Activated T-cell treated with anti-CD3 and anti-CD28 coated beads, Interleukin-2, amount 50 U/mL, for 72 hours (primary cell): Measurements from ENCODE around the gene SORCS3. TPM values are rescaled to one million over a fixed set of nuclear protein-coding genes. Genes with fewer than 3 reads are reported as not detected.
A peak's percentile ranks its signal among the peaks of the same experiment; 100 is the strongest.

Experiments
- ATAC-seq, 2 donors: fragments of 150-1000 bp; cut with Tn5 transposase; replicated peaks in 1 of 2; 2 replicates each; pipeline ENCODE4 v1.10.0; 2021; ENCODE audit warnings: moderate library complexity in 2 of 2, mild to moderate bottlenecking in 1 of 2
- DNase-seq, 2 donors: peaks; one replicate each; pipeline ENCODE4 v3.0.0; 2021 to 2022; ENCODE audit warnings: mixed read lengths in 1 of 2
- H3K27ac Mint-ChIP-seq: one replicate; pipeline ENCODE4 v1.8.0; 2022; ENCODE audit warnings: mild to moderate bottlenecking, moderate library complexity, mixed read lengths
- H3K27me3 Mint-ChIP-seq: one replicate; pipeline ENCODE4 v1.8.0; 2022; ENCODE audit warnings: low read depth, mixed read lengths
- H3K36me3 Mint-ChIP-seq, 2 donors: one replicate each; pipeline ENCODE4 v1.8.0; 2022; ENCODE audit warnings: mixed read lengths in 2 of 2, mild to moderate bottlenecking in 1 of 2; ENCODE audit not compliant: insufficient read depth in 2 of 2
- H3K4me1 Mint-ChIP-seq: one replicate; pipeline ENCODE4 v1.8.0; 2022; ENCODE audit warnings: low read depth, mixed read lengths
- H3K4me3 Mint-ChIP-seq, 2 donors: one replicate each; pipeline ENCODE4 v1.8.0; 2022; ENCODE audit warnings: mild to moderate bottlenecking in 2 of 2, mixed read lengths in 2 of 2, moderate library complexity in 2 of 2
- H3K9me3 Mint-ChIP-seq, 2 donors: one replicate each; pipeline ENCODE4 v1.8.0; 2022; ENCODE audit warnings: mixed read lengths in 2 of 2
- total RNA-seq, 2 donors: library from RNA; stranded (reverse); gene quantifications; one replicate each; pipeline ENCODE4 v1.2.3, GENCODE V29; 2022

Gene SORCS3
- total RNA-seq, 2 donors from 2014 or later: not detected

- no peaks in the 10 kb centered on the region for H3K36me3 Mint-ChIP-seq
- H3K27me3 Mint-ChIP-seq: no peaks in the 10 kb centered on the region
- H3K4me1 Mint-ChIP-seq: no peaks in the 10 kb centered on the region
- ATAC-seq: peak in 1 of 2 donors; percentile 33
- DNase-seq: peak; percentile 15 to 32
- H3K27ac Mint-ChIP-seq: no peak overlapping the region
- H3K4me3 Mint-ChIP-seq: no peak overlapping the region
- peaks cover 0 to 4% of the 10 kb centered on the region in 2 donors for H3K9me3 Mint-ChIP-seq
Measured at GRCh38 chr10:105063796-105064195, 422.7 kb downstream of the SORCS3 start.

- no peak for DNase-seq
- Mint-ChIP-seq H3K4me1 (no peaks in the 10 kb centered on the region), H3K27me3 (no peaks in the 10 kb centered on the region), H3K27ac (no peak overlapping the region), H3K4me3 (no peak overlapping the region), H3K36me3 (no peaks in the 10 kb centered on the region), H3K9me3 (peaks cover 0 to 1% of the 10 kb centered on the region in 2 donors)
- no peak for ATAC-seq
Measured at GRCh38 chr10:105068497-105068896, 427.4 kb downstream of the SORCS3 start.

- DNase-seq: no peak
- H3K4me3 Mint-ChIP-seq: no peak overlapping the region
- H3K4me1 Mint-ChIP-seq: no peaks in the 10 kb centered on the region
- ATAC-seq: no peak
- H3K36me3 Mint-ChIP-seq: no peaks in the 10 kb centered on the region
- no peaks in the 10 kb centered on the region for H3K27me3 Mint-ChIP-seq
- H3K27ac Mint-ChIP-seq: peak overlapping the region; percentile 29
- H3K9me3 Mint-ChIP-seq: peaks cover 0 to 1% of the 10 kb centered on the region in 2 donors
Measured at GRCh38 chr10:105070249-105070648, 429.2 kb downstream of the SORCS3 start.

- DNase-seq: no peak
- Mint-ChIP-seq H3K9me3 (peaks cover 0 to 1% of the 10 kb centered on the region in 2 donors), H3K27me3 (no peaks in the 10 kb centered on the region), H3K36me3 (no peaks in the 10 kb centered on the region), H3K27ac (no peak overlapping the region), H3K4me3 (no peak overlapping the region), H3K4me1 (no peaks in the 10 kb centered on the region)
- no peak for ATAC-seq
Measured at GRCh38 chr10:105070952-105071351, 429.9 kb downstream of the SORCS3 start.

- ATAC-seq: no peak
- Mint-ChIP-seq H3K36me3 (no peaks in the 10 kb centered on the region), H3K4me3 (no peak overlapping the region), H3K27me3 (no peaks in the 10 kb centered on the region), H3K4me1 (no peaks in the 10 kb centered on the region), H3K9me3 (peaks cover 0 to 1% of the 10 kb centered on the region in 2 donors), H3K27ac (no peak overlapping the region)
- no peak for DNase-seq
Measured at GRCh38 chr10:105071980-105072379, 430.9 kb downstream of the SORCS3 start.

GRCh38 chr10:105073999-105074398, 432.9 kb downstream of the SORCS3 start:
- Mint-ChIP-seq H3K4me1 (no peaks in the 10 kb centered on the region), H3K4me3 (no peak overlapping the region), H3K27me3 (no peaks in the 10 kb centered on the region), H3K36me3 (no peaks in the 10 kb centered on the region), H3K9me3 (peaks cover 0 to 1% of the 10 kb centered on the region in 2 donors), H3K27ac (no peak overlapping the region)
- DNase-seq: no peak
- no peak for ATAC-seq

GRCh38 chr10:105075031-105075430, 433.9 kb downstream of the SORCS3 start:
- no peaks in the 10 kb centered on the region for H3K27me3 Mint-ChIP-seq
- H3K4me3 Mint-ChIP-seq: no peak overlapping the region
- no peaks in the 10 kb centered on the region for H3K36me3 Mint-ChIP-seq
- H3K4me1 Mint-ChIP-seq: no peaks in the 10 kb centered on the region
- H3K9me3 Mint-ChIP-seq: peaks cover 0 to under 1% of the 10 kb centered on the region in 2 donors
- ATAC-seq (no peak), DNase-seq (no peak)
- H3K27ac Mint-ChIP-seq: no peak overlapping the region

- ATAC-seq (no peak), DNase-seq (no peak)
- no peaks in the 10 kb centered on the region for H3K36me3 Mint-ChIP-seq
- no peak overlapping the region for H3K27ac Mint-ChIP-seq
- H3K4me1 Mint-ChIP-seq: no peaks in the 10 kb centered on the region
- no peaks in the 10 kb centered on the region for H3K9me3 Mint-ChIP-seq
- no peaks in the 10 kb centered on the region for H3K27me3 Mint-ChIP-seq
- H3K4me3 Mint-ChIP-seq: no peak overlapping the region
Measured at GRCh38 chr10:105085980-105086379, 444.9 kb downstream of the SORCS3 start.

GRCh38 chr10:105094048-105094447, 453.0 kb downstream of the SORCS3 start:
- H3K27ac Mint-ChIP-seq: no peak overlapping the region
- DNase-seq: no peak
- H3K9me3 Mint-ChIP-seq: no peaks in the 10 kb centered on the region
- no peaks in the 10 kb centered on the region for H3K36me3 Mint-ChIP-seq
- H3K27me3 Mint-ChIP-seq: no peaks in the 10 kb centered on the region
- H3K4me1 Mint-ChIP-seq: no peaks in the 10 kb centered on the region
- no peak for ATAC-seq
- no peak overlapping the region for H3K4me3 Mint-ChIP-seq

GRCh38 chr10:105096316-105096715, 455.2 kb downstream of the SORCS3 start:
- H3K36me3 Mint-ChIP-seq: no peaks in the 10 kb centered on the region
- no peaks in the 10 kb centered on the region for H3K27me3 Mint-ChIP-seq
- no peaks in the 10 kb centered on the region for H3K4me1 Mint-ChIP-seq
- H3K9me3 Mint-ChIP-seq: no peaks in the 10 kb centered on the region
- H3K27ac Mint-ChIP-seq: no peak overlapping the region
- DNase-seq (no peak), ATAC-seq (no peak)
- H3K4me3 Mint-ChIP-seq: no peak overlapping the region

GRCh38 chr10:105102977-105103376, 461.9 kb downstream of the SORCS3 start:
- Mint-ChIP-seq H3K9me3 (peaks cover 0 to 4% of the 10 kb centered on the region in 2 donors), H3K27ac (no peak overlapping the region), H3K36me3 (no peaks in the 10 kb centered on the region), H3K27me3 (no peaks in the 10 kb centered on the region), H3K4me1 (no peaks in the 10 kb centered on the region), H3K4me3 (no peak overlapping the region)
- ATAC-seq: no peak
- no peak for DNase-seq

GRCh38 chr10:105104297-105104696, 463.2 kb downstream of the SORCS3 start:
- no peak for DNase-seq
- Mint-ChIP-seq H3K9me3 (peaks cover 0 to 5% of the 10 kb centered on the region in 2 donors), H3K4me1 (no peaks in the 10 kb centered on the region), H3K36me3 (no peaks in the 10 kb centered on the region), H3K27ac (no peak overlapping the region), H3K4me3 (no peak overlapping the region), H3K27me3 (no peaks in the 10 kb centered on the region)
- ATAC-seq: no peak

- H3K4me3 Mint-ChIP-seq: no peak overlapping the region
- peaks cover 0 to 5% of the 10 kb centered on the region in 2 donors for H3K9me3 Mint-ChIP-seq
- no peaks in the 10 kb centered on the region for H3K4me1 Mint-ChIP-seq
- no peaks in the 10 kb centered on the region for H3K36me3 Mint-ChIP-seq
- no peaks in the 10 kb centered on the region for H3K27me3 Mint-ChIP-seq
- DNase-seq (no peak), ATAC-seq (no peak)
- H3K27ac Mint-ChIP-seq: no peak overlapping the region
Measured at GRCh38 chr10:105109164-105109563, 468.1 kb downstream of the SORCS3 start.

- ATAC-seq (no peak), DNase-seq (no peak)
- peaks cover 1 to 4% of the 10 kb centered on the region in 2 donors for H3K9me3 Mint-ChIP-seq
- no peak overlapping the region for H3K27ac Mint-ChIP-seq
- H3K4me1 Mint-ChIP-seq: no peaks in the 10 kb centered on the region
- H3K4me3 Mint-ChIP-seq: no peak overlapping the region
- H3K36me3 Mint-ChIP-seq: no peaks in the 10 kb centered on the region
- no peaks in the 10 kb centered on the region for H3K27me3 Mint-ChIP-seq
Measured at GRCh38 chr10:105112862-105113261, 471.8 kb downstream of the SORCS3 start.
